GM21528 (cell line): ENCODE measurements around the gene SFXN5.
"Not testable (repeated sequence)": the region's sequence is repeated elsewhere in the genome, so short reads cannot be mapped to it uniquely, and the experiment has no call there.

Experiments used
- ATAC-seq: cut with Tn5 transposase; IDR thresholded peaks from one replicate; pipeline ENCODE4 v1.9.1; 2021; ENCODE audit warnings: mild to moderate bottlenecking, moderate library complexity; ENCODE audit not compliant: unreplicated experiment, low FRiP score

SFXN5 gene

GRCh38 chr2:72915907-72916742, 155.4 kb downstream of the SFXN5 start:
- ATAC-seq, result peak; percentile 61

GRCh38 chr2:72915320-72915906, 156.1 kb downstream of the SFXN5 start:
- ATAC-seq, result no peak

- ATAC-seq, result no peak
Observed at GRCh38 chr2:72914589-72915319, 156.8 kb downstream of the SFXN5 start.

- no peak for ATAC-seq
Observed at GRCh38 chr2:72914206-72914559, 157.3 kb downstream of the SFXN5 start.

GRCh38 chr2:72913486-72914205, 157.9 kb downstream of the SFXN5 start:
- no peak for ATAC-seq

GRCh38 chr2:72911256-72911655, 160.3 kb downstream of the SFXN5 start:
- ATAC-seq, result no peak

- no peak for ATAC-seq
Observed at GRCh38 chr2:72908741-72909140, 162.8 kb downstream of the SFXN5 start.

GRCh38 chr2:72907369-72907768, 164.1 kb downstream of the SFXN5 start:
- ATAC-seq, result not testable (repeated sequence)

GRCh38 chr2:72901426-72901825, 170.1 kb downstream of the SFXN5 start:
- no peak for ATAC-seq

GRCh38 chr2:72900191-72900825, 171.2 kb downstream of the SFXN5 start:
- no peak for ATAC-seq

GRCh38 chr2:72898585-72898906, 173.0 kb downstream of the SFXN5 start:
- ATAC-seq, result no peak

GRCh38 chr2:72897785-72898584, 173.5 kb downstream of the SFXN5 start:
- no peak for ATAC-seq

GRCh38 chr2:72896446-72896845, 175.1 kb downstream of the SFXN5 start:
- no peak for ATAC-seq

GRCh38 chr2:72895759-72896281, 175.7 kb downstream of the SFXN5 start:
- no peak for ATAC-seq

GRCh38 chr2:72895154-72895553, 176.4 kb downstream of the SFXN5 start:
- no peak for ATAC-seq

- ATAC-seq, result no peak
Observed at GRCh38 chr2:72894514-72894913, 177.0 kb downstream of the SFXN5 start.

GRCh38 chr2:72893594-72894319, 177.8 kb downstream of the SFXN5 start:
- ATAC-seq, result peak; percentile 71

GRCh38 chr2:72892506-72893173, 178.9 kb downstream of the SFXN5 start:
- ATAC-seq, result peak; percentile 57
